GM06990 (cell line): ENCODE results near the gene TECPR2.

ENCODE experiments used
- DNase-seq: peaks from one replicate; pipeline ENCODE4 v3.0.0-alpha.2; 2011; ENCODE audit not compliant: insufficient read length; ENCODE audit errors: extremely low read depth
- H3K27me3 ChIP-seq: replicated peaks from 2 replicates; pipeline ENCODE4 v1.6.0; 2011; ENCODE audit warnings: low read length; ENCODE audit not compliant: control insufficient read depth, insufficient read depth
- H3K36me3 ChIP-seq: 2 replicates; pipeline ENCODE4 v1.5.1; 2011; ENCODE audit warnings: low read length; ENCODE audit not compliant: control insufficient read depth, insufficient read depth
- H3K4me3 ChIP-seq: replicated peaks from 2 replicates; pipeline ENCODE4 v1.5.1; 2011; ENCODE audit warnings: low read depth, mild to moderate bottlenecking, control low read depth, low read length
- CTCF ChIP-seq: IDR thresholded peaks from 2 replicates; pipeline ENCODE4 v1.5.1; 2011; ENCODE audit warnings: low read length, control low read depth, mild to moderate bottlenecking, inconsistent platforms; ENCODE audit not compliant: insufficient read depth, poor library complexity, severe bottlenecking

TECPR2 gene

GRCh38 chr14:102486513-102487203 lies 123.9 kb downstream of the TECPR2 start:
- DNase-seq = no peak
- H3K36me3 ChIP-seq = no peaks in the 10 kb centered on the region
- TF ChIP-seq CTCF = no peak
- H3K27me3 ChIP-seq = no peaks in the 10 kb centered on the region
- no peak overlapping the region for H3K4me3 ChIP-seq

GRCh38 chr14:102487204-102487577 lies 124.5 kb downstream of the TECPR2 start:
- no peak for TF ChIP-seq CTCF
- H3K36me3 ChIP-seq = no peaks in the 10 kb centered on the region
- DNase-seq = no peak
- no peak overlapping the region for H3K4me3 ChIP-seq
- H3K27me3 ChIP-seq = no peaks in the 10 kb centered on the region

- Histone ChIP-seq H3K27me3 (no peaks in the 10 kb centered on the region), H3K36me3 (no peaks in the 10 kb centered on the region), H3K4me3 (no peak overlapping the region)
- TF ChIP-seq CTCF = no peak
- no peak for DNase-seq
Measured at GRCh38 chr14:102490456-102490855, 127.7 kb downstream of the TECPR2 start.

- TF ChIP-seq CTCF = no peak
- DNase-seq = no peak
- Histone ChIP-seq H3K27me3 (no peaks in the 10 kb centered on the region), H3K36me3 (no peaks in the 10 kb centered on the region), H3K4me3 (no peak overlapping the region)
Measured at GRCh38 chr14:102491366-102491765, 128.6 kb downstream of the TECPR2 start.

GRCh38 chr14:102491786-102492530 lies 129.2 kb downstream of the TECPR2 start:
- H3K4me3 ChIP-seq = no peak overlapping the region
- TF ChIP-seq CTCF = no peak
- DNase-seq = no peak
- H3K36me3 ChIP-seq = no peaks in the 10 kb centered on the region
- H3K27me3 ChIP-seq = no peaks in the 10 kb centered on the region

- DNase-seq = no peak
- Histone ChIP-seq H3K36me3 (no peaks in the 10 kb centered on the region), H3K27me3 (no peaks in the 10 kb centered on the region), H3K4me3 (no peak overlapping the region)
- TF ChIP-seq CTCF = no peak
Measured at GRCh38 chr14:102492531-102492910, 129.8 kb downstream of the TECPR2 start.
